Measurements from ENCODE around the gene DYNC1I1. TPM values are rescaled to one million over a fixed set of nuclear protein-coding genes. Genes with fewer than 3 reads are reported as not detected.

DYNC1I1 gene
- total RNA-seq, 1 experiment from 2014 or later: not detected

GRCh38 chr7:96100737-96101136 is 328.4 kb downstream of the DYNC1I1 start:
- no peak overlapping the region for H2AFZ ChIP-seq
- H3K4me1 ChIP-seq (replicated peaks; ENCODE audit: insufficient read depth): no peaks in the 10 kb centered on the region
- H3K27ac ChIP-seq: no peak overlapping the region
- H3K4me2 ChIP-seq: no peak overlapping the region
- no peaks in the 10 kb centered on the region for H3K79me2 ChIP-seq (ENCODE audit: low read depth)
- H3K27me3 ChIP-seq (ENCODE audit: insufficient read depth, low read depth): no peaks in the 10 kb centered on the region
- no peak for TF ChIP-seq EZH2 (IDR thresholded peaks at IDR 0.05; ENCODE audit: low read depth)
- TF ChIP-seq CTCF (conservative IDR thresholded peaks at IDR 0.05): no peak
- no peaks in the 10 kb centered on the region for H3F3A ChIP-seq (ENCODE audit: insufficient read depth, low read depth)
- H3K9me2 ChIP-seq (ENCODE audit: insufficient read depth): no peaks in the 10 kb centered on the region; the same call in 1 of the 2 replicates
- CTCF ChIA-PET: no interaction called here
- intact Hi-C loops (cut with micrococcal nuclease; ENCODE audit: unreplicated experiment): no loop called here
- no peaks in the 10 kb centered on the region for H4K20me1 ChIP-seq (ENCODE audit: insufficient read depth)
- no TSS peak for BruUV-seq (replicated peaks)
- no peak for DNase-seq
- no peak overlapping the region for H3K4me3 ChIP-seq
- POLR2A ChIA-PET (ENCODE audit: unreplicated experiment): no interaction called here
- H3K36me3 ChIP-seq (ENCODE audit: low read depth): no peaks in the 10 kb centered on the region
- no peaks in the 10 kb centered on the region for H3K9me3 ChIP-seq (ENCODE audit: insufficient read depth, low read depth)

- H4K20me1 ChIP-seq (ENCODE audit: insufficient read depth): no peaks in the 10 kb centered on the region
- no peaks in the 10 kb centered on the region for H3K36me3 ChIP-seq (ENCODE audit: low read depth)
- no peak for TF ChIP-seq CTCF (conservative IDR thresholded peaks at IDR 0.05)
- TF ChIP-seq EZH2 (IDR thresholded peaks at IDR 0.05; ENCODE audit: low read depth): no peak
- H3K27me3 ChIP-seq (ENCODE audit: insufficient read depth, low read depth): no peaks in the 10 kb centered on the region
- POLR2A ChIA-PET (ENCODE audit: unreplicated experiment): interaction anchor here (0.7 kb wide), 1 partner anchor 169 kb away, joined by 5 read pairs; no protein-coding TSS in a partner anchor
- no peak overlapping the region for H3K4me2 ChIP-seq
- no peak overlapping the region for H3K27ac ChIP-seq
- no peak overlapping the region for H3K4me3 ChIP-seq
- CTCF ChIA-PET: no interaction called here
- H3K9me2 ChIP-seq (ENCODE audit: insufficient read depth): no peaks in the 10 kb centered on the region
- no TSS peak for BruUV-seq (replicated peaks)
- H3K79me2 ChIP-seq (ENCODE audit: low read depth): no peaks in the 10 kb centered on the region
- no peaks in the 10 kb centered on the region for H3K9me3 ChIP-seq (ENCODE audit: insufficient read depth, low read depth)
- no peaks in the 10 kb centered on the region for H3F3A ChIP-seq (ENCODE audit: insufficient read depth, low read depth)
- intact Hi-C loops (cut with micrococcal nuclease; ENCODE audit: unreplicated experiment): no loop called here
- no peak for DNase-seq
- H3K4me1 ChIP-seq (replicated peaks; ENCODE audit: insufficient read depth): no peaks in the 10 kb centered on the region
- H2AFZ ChIP-seq: no peak overlapping the region
Observed at GRCh38 chr7:96102096-96102811, 329.9 kb downstream of the DYNC1I1 start.

GRCh38 chr7:96104984-96105383 is 332.6 kb downstream of the DYNC1I1 start:
- H3K9me3 ChIP-seq (ENCODE audit: insufficient read depth, low read depth): no peaks in the 10 kb centered on the region
- BruUV-seq (replicated peaks): no TSS peak

More at GRCh38 chr7:96104984-96105383, 332.6 kb downstream of the DYNC1I1 start:
- Histone ChIP-seq H2AFZ (no peak overlapping the region), H3K4me1 (replicated peaks; ENCODE audit: insufficient read depth) (no peaks in the 10 kb centered on the region), H3K36me3 (ENCODE audit: low read depth) (no peaks in the 10 kb centered on the region), H3K27me3 (ENCODE audit: insufficient read depth, low read depth) (no peaks in the 10 kb centered on the region), H3K4me2 (no peak overlapping the region), H3F3A (ENCODE audit: insufficient read depth, low read depth) (no peaks in the 10 kb centered on the region), H3K79me2 (ENCODE audit: low read depth) (no peaks in the 10 kb centered on the region), H4K20me1 (ENCODE audit: insufficient read depth) (no peaks in the 10 kb centered on the region), H3K27ac (no peak overlapping the region), H3K4me3 (no peak overlapping the region), H3K9me2 (ENCODE audit: insufficient read depth) (no peaks in the 10 kb centered on the region)
- no peak for DNase-seq
- ChIA-PET CTCF (no interaction called here), POLR2A (ENCODE audit: unreplicated experiment) (no interaction called here)
- intact Hi-C loops (cut with micrococcal nuclease; ENCODE audit: unreplicated experiment): no loop called here
- TF ChIP-seq CTCF (conservative IDR thresholded peaks at IDR 0.05) (no peak), EZH2 (IDR thresholded peaks at IDR 0.05; ENCODE audit: low read depth) (no peak)
